Activated T-cell treated with anti-CD3 and anti-CD28 coated beads, Interleukin-2, amount 50 U/mL, for 72 hours (primary cell): ENCODE data around the gene FAM168A. TPM values are rescaled to one million over a fixed set of nuclear protein-coding genes. Genes with fewer than 3 reads are reported as not detected.
A peak's percentile ranks its signal among the peaks of the same experiment; 100 is the strongest.

Experiments used
- ATAC-seq, 2 donors: fragments of 150-1000 bp; cut with Tn5 transposase; replicated peaks in 1 of 2; 2 replicates each; pipeline ENCODE4 v1.10.0; 2021; ENCODE audit warnings: moderate library complexity in 2 of 2, mild to moderate bottlenecking in 1 of 2
- DNase-seq, 2 donors: peaks; one replicate each; pipeline ENCODE4 v3.0.0; 2021 to 2022; ENCODE audit warnings: mixed read lengths in 1 of 2
- H3K27ac Mint-ChIP-seq: one replicate; pipeline ENCODE4 v1.8.0; 2022; ENCODE audit warnings: mild to moderate bottlenecking, moderate library complexity, mixed read lengths
- H3K27me3 Mint-ChIP-seq: one replicate; pipeline ENCODE4 v1.8.0; 2022; ENCODE audit warnings: low read depth, mixed read lengths
- H3K36me3 Mint-ChIP-seq, 2 donors: one replicate each; pipeline ENCODE4 v1.8.0; 2022; ENCODE audit warnings: mixed read lengths in 2 of 2, mild to moderate bottlenecking in 1 of 2; ENCODE audit not compliant: insufficient read depth in 2 of 2
- H3K4me1 Mint-ChIP-seq: one replicate; pipeline ENCODE4 v1.8.0; 2022; ENCODE audit warnings: low read depth, mixed read lengths
- H3K4me3 Mint-ChIP-seq, 2 donors: one replicate each; pipeline ENCODE4 v1.8.0; 2022; ENCODE audit warnings: mild to moderate bottlenecking in 2 of 2, mixed read lengths in 2 of 2, moderate library complexity in 2 of 2
- H3K9me3 Mint-ChIP-seq, 2 donors: one replicate each; pipeline ENCODE4 v1.8.0; 2022; ENCODE audit warnings: mixed read lengths in 2 of 2
- total RNA-seq, 2 donors: library from RNA; stranded (reverse); gene quantifications; one replicate each; pipeline ENCODE4 v1.2.3, GENCODE V29; 2022

The FAM168A gene
- total RNA-seq, 2 donors from 2014 or later = 21.5 to 23.5 TPM

DNA sequence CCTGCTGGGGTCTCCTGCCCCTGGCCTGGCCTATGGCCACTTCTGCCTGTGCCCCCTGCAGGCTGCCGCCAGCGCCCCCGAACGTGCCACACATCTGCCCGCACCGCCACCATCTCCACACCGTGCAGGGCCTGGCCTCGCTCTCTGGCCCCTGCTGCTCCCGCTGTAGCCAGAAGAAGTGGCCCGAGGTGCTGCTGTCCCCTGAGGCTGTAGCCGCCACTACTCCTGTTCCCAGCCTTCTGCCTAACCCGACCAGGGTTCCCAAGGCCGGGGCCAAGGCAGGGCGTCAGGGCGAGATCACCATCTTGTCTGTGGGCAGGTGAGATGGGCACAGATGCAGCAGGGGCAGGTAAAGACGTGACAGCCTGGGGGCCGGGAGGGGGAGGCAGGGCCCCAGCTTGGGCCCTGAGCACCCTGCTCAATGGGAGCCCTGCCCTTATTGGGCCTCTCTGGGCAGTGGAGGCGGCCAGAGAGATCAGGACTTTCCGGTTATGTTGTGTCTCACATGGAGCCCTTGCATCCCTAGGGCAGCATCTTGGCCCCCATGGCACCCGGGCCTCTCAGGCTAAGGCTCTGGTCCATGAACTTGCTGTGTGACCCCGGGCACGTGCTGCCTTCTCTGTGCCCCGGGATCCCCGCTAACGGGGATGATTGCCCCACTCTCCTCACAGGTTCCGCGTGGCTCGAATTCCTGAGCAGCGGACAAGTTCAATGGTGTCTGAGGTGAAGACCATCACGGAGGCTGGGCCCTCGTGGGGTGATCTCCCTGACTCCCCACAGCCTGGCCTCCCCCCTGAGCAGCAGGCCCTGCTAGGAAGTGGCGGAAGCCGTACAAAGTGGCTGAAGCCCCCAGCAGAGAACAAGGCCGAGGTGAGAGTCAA lies 203.3 kb downstream of the FAM168A start:
- H3K27me3 Mint-ChIP-seq = no peaks in the 10 kb centered on the region
- peaks cover 0 to 5% of the 10 kb centered on the region in 2 donors for H3K36me3 Mint-ChIP-seq
- no peak overlapping the region for H3K4me3 Mint-ChIP-seq
- DNase-seq (no peak), ATAC-seq (no peak)
- H3K4me1 Mint-ChIP-seq = no peaks in the 10 kb centered on the region
- no peaks in the 10 kb centered on the region for H3K9me3 Mint-ChIP-seq
- H3K27ac Mint-ChIP-seq = no peak overlapping the region

DNA sequence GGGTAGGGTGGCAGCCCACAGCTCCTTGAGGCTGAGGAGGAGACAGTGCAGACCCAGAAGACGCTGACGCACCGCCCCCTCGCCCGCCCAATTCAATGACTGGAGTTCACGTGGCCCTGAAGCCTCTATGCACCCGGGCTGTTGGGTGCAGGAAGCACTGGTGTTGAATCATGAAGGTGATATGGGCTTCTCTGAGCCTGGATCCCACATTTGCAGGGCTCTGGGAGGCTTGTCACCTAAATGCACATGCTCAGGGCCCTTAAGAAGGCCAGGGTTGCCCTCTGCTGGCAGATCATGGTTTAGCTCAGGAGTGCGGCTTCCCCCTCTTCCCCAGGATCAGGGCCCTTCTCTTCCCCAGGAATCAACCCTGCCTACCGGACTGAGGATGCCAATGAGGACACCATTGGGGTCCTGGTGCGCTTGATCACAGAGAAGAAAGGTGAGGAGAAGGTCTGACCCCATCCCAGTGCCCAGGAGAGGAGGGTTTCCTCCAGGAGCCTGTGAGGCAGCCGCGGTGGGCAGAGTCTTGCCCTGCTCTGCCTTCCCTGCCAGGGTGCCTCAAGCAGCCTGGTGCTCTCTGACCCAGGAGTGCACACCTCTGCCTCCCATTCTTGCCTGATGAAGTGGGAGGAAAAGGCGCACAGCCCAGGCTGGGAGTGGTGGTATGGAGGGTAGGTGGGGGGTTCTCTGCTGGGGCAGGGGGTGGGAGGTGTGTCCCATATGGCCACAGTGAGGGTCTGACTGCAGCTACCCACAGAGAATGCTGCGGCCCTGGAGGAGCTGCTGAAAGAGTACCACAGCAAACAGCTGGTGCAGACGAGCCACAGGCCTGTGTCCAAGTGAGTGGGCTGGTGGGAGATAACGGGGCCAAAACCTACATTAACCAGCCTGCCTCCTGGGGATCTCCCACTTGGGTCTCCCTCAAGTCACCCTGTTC lies 204.2 kb downstream of the FAM168A start:
- H3K4me1 Mint-ChIP-seq = no peaks in the 10 kb centered on the region
- H3K4me3 Mint-ChIP-seq = no peak overlapping the region
- no peaks in the 10 kb centered on the region for H3K9me3 Mint-ChIP-seq
- H3K27me3 Mint-ChIP-seq = no peaks in the 10 kb centered on the region
- ATAC-seq = peak; percentile 63 to 68
- DNase-seq = peak; percentile 64 to 65
- H3K27ac Mint-ChIP-seq = no peak overlapping the region
- H3K36me3 Mint-ChIP-seq = peaks cover 0 to 5% of the 10 kb centered on the region in 2 donors

DNA sequence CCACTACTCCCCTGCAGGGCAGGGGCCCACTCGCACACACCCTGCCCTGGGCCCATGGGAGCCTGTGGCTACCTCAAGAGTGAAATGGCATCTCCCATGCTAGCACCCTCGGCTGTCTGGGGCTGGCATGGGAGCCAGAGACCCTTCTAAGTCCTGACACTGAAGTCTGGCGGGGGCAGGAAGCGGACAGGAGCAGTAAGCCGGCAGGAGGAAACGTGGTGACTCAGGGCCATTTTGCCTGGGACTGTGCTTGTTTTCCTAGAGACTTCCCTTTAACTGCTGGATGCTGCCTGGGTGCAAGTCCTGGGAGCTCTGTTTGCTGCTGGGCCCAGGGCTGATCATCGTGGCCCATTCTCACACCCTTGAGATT lies 204.9 kb downstream of the FAM168A start:
- no peak for DNase-seq
- Mint-ChIP-seq H3K4me1 (no peaks in the 10 kb centered on the region), H3K27me3 (no peaks in the 10 kb centered on the region), H3K36me3 (peaks cover 0 to 5% of the 10 kb centered on the region in 2 donors), H3K27ac (no peak overlapping the region), H3K9me3 (no peaks in the 10 kb centered on the region), H3K4me3 (no peak overlapping the region)
- ATAC-seq = no peak

DNA sequence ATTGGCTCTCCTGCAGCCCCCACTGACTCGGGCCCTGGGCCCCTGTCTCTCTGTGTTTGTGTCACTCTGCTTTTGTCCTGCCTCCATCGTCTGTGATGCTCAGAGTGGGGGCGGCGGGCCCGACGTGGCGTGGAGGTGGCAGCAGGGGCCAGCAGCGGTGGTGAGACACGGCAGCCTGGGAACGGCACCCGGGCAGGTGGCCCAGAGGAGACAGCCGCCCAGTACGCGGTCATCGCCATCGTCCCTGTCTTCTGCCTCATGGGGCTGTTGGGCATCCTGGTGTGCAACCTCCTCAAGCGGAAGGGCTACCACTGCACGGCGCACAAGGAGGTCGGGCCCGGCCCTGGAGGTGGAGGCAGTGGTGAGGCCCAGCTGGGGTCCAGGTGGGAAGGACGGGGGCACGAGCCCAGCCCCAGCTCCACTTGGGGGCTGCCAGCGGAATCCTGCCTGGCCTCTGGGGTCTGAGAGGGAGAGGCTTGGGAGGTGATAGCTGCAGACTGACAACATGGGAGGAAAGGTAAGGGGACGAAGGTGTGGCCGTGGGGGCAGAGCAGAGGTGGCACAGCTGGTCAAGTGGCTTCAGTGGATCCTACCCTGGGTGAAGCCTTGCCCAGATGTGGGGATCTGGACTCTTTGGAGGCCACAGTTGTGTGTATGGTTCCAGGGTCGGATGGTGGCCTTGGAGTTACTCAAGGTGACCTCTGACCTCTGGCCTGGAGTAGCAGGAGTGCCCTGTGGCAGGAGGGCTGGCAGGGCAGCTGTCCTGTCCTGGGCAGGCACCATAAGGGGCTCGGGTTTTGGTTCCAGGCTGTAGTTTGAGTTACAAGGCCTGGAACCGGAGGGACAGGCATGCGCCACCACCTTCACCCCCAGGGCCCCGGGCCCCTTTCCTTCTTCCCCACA lies 205.6 kb downstream of the FAM168A start:
- H3K27ac Mint-ChIP-seq = peak overlapping the region; percentile 30
- peaks cover 0 to 4% of the 10 kb centered on the region in 2 donors for H3K36me3 Mint-ChIP-seq
- H3K9me3 Mint-ChIP-seq = no peaks in the 10 kb centered on the region
- H3K4me3 Mint-ChIP-seq = no peak overlapping the region
- no peaks in the 10 kb centered on the region for H3K27me3 Mint-ChIP-seq
- peaks cover 1% of the 10 kb centered on the region for H3K4me1 Mint-ChIP-seq
- ATAC-seq (no peak), DNase-seq (no peak)

DNA sequence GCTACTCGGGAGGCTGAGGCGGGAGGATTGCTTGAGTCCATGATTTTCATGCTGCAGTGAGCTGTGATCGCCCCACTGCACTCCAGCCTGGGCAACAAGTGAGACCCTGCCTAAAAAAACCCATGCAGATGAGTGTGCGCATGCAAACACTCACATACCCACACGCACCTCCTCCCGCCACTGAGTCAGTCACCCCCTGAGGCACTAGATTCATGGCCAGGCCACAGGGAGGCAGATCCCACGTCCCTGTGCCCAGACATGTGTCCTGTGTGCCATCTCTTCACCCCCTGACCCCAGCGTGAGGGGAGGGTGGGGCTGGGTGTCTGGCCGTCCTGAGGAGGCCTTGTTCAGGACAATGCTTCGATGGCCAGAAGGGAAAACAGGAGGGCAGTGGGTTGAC lies 206.2 kb downstream of the FAM168A start:
- Mint-ChIP-seq H3K36me3 (peaks cover 0 to 1% of the 10 kb centered on the region in 2 donors), H3K4me1 (peaks cover 8% of the 10 kb centered on the region)
- ATAC-seq = no peak

DNA sequence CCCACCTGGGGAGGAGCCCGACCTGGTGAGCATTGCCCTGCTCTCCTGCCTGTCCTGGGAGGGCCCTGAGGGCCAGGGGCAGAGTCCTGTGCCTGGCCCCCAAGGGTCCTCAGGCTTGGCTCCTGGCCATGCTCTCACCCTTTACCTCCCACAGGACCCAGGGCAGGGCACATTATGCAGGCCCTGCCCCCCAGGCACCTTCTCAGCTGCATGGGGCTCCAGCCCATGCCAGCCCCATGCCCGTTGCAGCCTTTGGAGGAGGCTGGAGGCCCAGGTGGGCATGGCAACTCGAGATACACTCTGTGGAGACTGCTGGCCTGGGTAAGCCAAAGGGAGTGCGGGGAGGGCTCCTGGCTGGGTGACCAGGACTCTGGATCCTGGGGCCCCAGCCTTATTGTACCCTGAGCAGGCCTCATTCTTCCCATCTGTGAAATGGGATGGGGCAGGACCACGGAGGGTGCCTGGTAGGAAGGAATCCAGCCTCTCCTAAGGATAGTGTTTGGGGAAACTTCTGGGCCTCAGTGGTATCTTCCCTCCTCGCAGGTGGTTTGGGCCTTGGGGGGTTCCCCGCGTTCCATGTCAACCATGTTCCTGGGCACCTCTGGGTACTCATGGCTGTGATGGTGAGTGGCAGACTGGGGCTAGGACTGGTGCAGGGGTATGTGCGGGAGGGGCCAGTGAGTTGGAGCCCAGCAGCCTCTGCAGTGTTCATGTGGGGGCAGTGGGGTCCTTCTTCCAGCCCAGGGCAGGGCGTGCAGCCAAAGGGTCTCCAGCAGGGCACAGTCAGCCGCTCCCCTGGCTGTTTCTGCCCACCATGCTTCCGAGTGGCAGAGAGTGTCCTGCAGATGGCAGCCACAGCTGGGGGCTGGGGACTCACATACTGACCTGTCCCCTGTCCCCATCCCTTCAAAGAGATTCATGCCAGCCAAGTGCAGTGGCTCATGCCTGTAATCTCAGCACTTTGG lies 207.0 kb downstream of the FAM168A start:
- H3K27me3 Mint-ChIP-seq = no peaks in the 10 kb centered on the region
- peaks cover 10% of the 10 kb centered on the region for H3K4me1 Mint-ChIP-seq
- H3K36me3 Mint-ChIP-seq = peaks cover 0 to 1% of the 10 kb centered on the region in 2 donors
- DNase-seq (no peak), ATAC-seq (no peak)
- H3K27ac Mint-ChIP-seq = no peak overlapping the region
- H3K4me3 Mint-ChIP-seq = no peak overlapping the region
- no peaks in the 10 kb centered on the region for H3K9me3 Mint-ChIP-seq

More for the DNA sequence above, 206.2 kb downstream of the FAM168A start:
- no peaks in the 10 kb centered on the region for H3K27me3 Mint-ChIP-seq
- H3K9me3 Mint-ChIP-seq = no peaks in the 10 kb centered on the region
- DNase-seq = no peak
- no peak overlapping the region for H3K27ac Mint-ChIP-seq
- no peak overlapping the region for H3K4me3 Mint-ChIP-seq

DNA sequence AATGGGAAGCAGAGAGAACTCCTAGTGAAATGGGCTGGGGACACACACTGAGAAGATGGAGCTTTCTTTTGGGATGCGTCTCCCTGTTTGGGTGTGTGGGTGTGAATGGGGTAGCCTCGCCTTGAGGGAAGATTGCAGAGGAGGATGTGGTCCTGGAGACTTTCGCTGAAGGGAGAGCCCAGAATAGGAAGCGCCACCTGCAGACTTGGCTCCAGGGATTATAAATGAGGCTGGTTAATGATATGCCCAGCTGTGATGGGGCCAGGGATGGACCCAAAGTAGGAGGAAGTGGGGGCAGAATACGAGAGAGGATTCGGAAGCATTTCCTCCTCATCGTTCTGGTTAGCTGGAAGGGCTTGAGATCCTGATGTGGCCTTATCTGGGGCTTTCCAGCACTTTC lies 208.0 kb downstream of the FAM168A start:
- ATAC-seq (no peak), DNase-seq (no peak)
- H3K27me3 Mint-ChIP-seq = no peaks in the 10 kb centered on the region
- peaks cover 0 to 1% of the 10 kb centered on the region in 2 donors for H3K36me3 Mint-ChIP-seq
- H3K4me3 Mint-ChIP-seq = no peak overlapping the region
- H3K27ac Mint-ChIP-seq = no peak overlapping the region
- no peaks in the 10 kb centered on the region for H3K9me3 Mint-ChIP-seq
- peaks cover 20% of the 10 kb centered on the region for H3K4me1 Mint-ChIP-seq

DNA sequence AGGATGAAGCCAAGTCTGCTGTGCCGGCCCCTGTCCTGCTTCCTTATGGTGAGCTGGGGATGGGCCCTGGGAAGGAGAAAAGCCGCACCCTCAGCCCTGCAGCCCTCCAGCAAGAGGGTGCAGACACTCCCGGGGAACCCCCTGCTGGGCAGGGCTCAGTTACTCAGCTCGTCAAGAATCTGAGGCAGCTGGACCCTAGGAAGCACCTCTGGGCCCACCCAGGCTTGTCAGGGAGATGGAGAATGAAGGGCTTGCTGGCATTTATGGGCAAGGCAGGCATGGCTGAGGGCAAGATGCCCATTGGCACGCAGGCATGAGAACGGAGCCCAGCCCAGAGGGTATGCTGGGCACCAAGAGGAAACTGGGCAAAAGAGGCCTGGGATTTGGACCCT lies 208.8 kb downstream of the FAM168A start:
- Mint-ChIP-seq H3K4me3 (no peak overlapping the region), H3K27ac (no peak overlapping the region), H3K4me1 (peaks cover 27% of the 10 kb centered on the region), H3K36me3 (no peaks in the 10 kb centered on the region), H3K27me3 (no peaks in the 10 kb centered on the region), H3K9me3 (no peaks in the 10 kb centered on the region)
- DNase-seq (no peak), ATAC-seq (no peak)

DNA sequence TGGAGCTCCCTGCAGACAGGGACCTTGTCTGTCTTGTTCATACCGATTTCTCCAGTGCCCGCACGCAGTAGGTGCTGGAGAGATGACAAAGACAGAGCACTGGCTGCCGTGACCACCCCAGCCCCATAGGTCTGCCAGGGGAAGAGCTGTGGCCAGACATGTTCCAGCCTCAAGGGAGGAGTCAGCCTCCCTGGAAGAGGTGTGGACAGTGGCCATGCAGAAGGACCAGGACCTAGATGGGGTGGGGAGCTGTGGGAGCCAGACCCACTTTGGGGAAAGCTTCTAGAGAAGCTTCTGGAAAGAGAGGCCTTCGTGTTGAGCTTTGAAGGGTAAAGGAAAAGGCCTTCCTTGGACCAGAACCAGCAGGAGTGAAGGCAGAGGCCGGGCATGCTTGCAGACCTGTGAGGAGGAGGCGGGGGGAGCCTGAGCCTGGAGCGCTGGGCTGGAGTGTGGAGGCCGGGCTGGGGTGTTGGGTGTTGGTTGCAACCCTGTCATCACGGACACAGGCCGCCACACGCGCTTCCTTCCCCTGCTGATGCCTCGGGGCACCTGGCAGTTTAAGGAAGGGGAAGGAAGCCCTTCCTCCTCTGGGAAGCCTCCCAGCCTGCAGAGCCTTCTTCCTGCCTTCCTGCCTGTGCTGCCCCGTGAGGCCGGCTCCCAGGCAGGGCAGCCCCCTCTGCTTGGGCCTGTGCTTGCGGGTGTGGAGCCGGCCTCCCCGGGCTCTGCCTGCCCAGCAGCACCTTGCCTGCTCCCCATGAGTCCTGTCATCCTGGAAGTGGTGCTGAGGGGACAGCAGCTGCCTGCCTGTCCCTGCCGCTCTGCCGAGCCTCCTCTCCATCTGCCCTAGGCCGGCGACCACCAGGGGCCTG lies 209.4 kb downstream of the FAM168A start:
- H3K27ac Mint-ChIP-seq = peak overlapping the region; percentile 87
- DNase-seq (no peak), ATAC-seq (no peak)
- H3K36me3 Mint-ChIP-seq = no peaks in the 10 kb centered on the region
- no peaks in the 10 kb centered on the region for H3K9me3 Mint-ChIP-seq
- no peaks in the 10 kb centered on the region for H3K27me3 Mint-ChIP-seq
- H3K4me1 Mint-ChIP-seq = peaks cover 34% of the 10 kb centered on the region
- H3K4me3 Mint-ChIP-seq = no peak overlapping the region

DNA sequence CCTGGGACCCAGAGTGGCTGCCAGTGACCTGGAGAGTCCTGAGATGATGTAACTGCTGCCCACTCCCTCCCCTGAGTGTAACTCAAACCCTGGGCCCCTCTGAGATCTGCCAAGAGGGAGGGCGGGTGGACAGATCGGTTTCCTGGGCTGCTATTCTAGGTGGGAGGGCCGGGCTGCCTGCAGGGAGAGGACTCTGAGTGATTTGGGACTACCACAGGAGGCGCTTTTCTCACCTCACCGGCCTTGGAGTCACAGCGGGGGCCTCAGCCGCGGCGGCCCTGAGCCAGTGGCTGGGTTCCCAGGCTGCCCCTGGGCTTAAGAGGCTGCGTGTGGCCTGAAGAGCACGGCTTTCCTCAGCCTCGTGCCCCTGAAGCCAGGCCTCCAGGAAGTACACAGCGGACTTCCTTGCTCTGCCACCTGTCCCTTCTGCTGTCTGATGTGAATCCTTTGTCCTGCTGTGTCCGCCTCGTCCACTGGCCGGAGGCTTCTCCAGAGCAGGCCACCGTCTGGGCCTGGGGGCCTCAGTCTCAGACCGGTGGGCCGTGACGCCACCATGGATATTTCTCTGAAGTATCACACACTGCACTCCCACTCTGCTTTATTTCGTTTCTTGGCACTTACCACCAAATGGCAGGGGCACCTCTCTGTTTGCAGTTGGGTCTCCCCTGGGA lies 210.2 kb downstream of the FAM168A start:
- Mint-ChIP-seq H3K4me3 (no peak overlapping the region), H3K9me3 (no peaks in the 10 kb centered on the region), H3K36me3 (no peaks in the 10 kb centered on the region), H3K27me3 (no peaks in the 10 kb centered on the region), H3K4me1 (peaks cover 40% of the 10 kb centered on the region), H3K27ac (peak overlapping the region; percentile 87)
- no peak for DNase-seq
- ATAC-seq = no peak

DNA sequence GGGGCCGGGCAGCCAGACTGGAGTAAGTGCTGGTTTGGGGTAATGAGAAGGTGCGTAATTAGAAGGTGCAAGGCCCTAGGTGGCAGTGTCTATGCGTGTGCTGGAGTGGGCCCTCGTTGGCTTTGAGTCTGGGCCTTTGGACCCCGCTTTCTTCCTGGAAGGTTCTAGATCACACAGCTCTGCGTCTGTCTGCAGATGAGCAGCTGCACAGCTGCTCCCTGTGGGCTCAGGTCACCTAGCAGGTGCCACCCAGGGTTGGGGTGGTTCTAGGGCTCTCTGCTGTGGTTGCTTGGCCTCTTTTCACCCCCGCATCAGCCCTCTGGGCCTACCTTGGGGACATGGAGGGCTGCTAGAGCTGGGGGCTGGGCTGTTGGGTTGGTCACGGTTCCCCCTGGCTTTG lies 211.4 kb downstream of the FAM168A start:
- no peak overlapping the region for H3K4me3 Mint-ChIP-seq
- ATAC-seq = no peak
- H3K4me1 Mint-ChIP-seq = peaks cover 48% of the 10 kb centered on the region
- H3K27ac Mint-ChIP-seq = no peak overlapping the region
- DNase-seq = no peak
- H3K27me3 Mint-ChIP-seq = no peaks in the 10 kb centered on the region
- no peaks in the 10 kb centered on the region for H3K9me3 Mint-ChIP-seq
- H3K36me3 Mint-ChIP-seq = no peaks in the 10 kb centered on the region
